ENCODE data around the gene C2CD4B. TPM values are rescaled to one million over a fixed set of nuclear protein-coding genes. Genes with fewer than 3 reads are reported as not detected.

C2CD4B gene
- total RNA-seq, 1 donor from 2014 or later = 0.53 TPM

DNA sequence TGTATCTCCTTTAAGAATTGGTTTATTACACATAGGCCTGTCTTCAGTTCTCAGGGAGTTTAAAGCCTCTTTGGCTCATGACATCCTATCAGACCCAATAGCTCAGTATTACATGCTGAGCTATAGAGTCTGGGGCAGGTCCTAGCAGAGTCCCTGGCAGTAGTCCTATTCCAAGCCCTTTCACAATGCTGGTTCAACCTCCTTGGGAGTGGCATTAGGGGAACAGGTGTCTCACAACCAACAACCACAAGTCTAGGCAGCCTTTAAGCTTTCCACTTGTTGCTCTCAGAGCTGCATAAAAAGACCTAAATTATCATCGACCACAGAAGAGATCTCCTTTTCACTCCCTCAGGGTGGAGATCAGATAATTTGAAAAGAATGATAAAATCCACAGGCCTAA is 22.8 kb upstream of the C2CD4B start:
- TF ChIP-seq CTCF (IDR thresholded peaks at IDR 0.05; ENCODE audit: unreplicated experiment) = no peak

GRCh38 chr15:62187425-62187824 is 22.3 kb upstream of the C2CD4B start:
- H3K4me1 Mint-ChIP-seq (ENCODE audit: low read depth) = no peaks in the 10 kb centered on the region

More for the DNA sequence above, 22.8 kb upstream of the C2CD4B start:
- Mint-ChIP-seq H3K36me3 (ENCODE audit: insufficient read depth) (no peaks in the 10 kb centered on the region), H3K4me1 (ENCODE audit: low read depth) (no peaks in the 10 kb centered on the region), H3K27ac (no peak overlapping the region), H3K4me3 (ENCODE audit: low read depth) (no peak overlapping the region), H3K9me3 (ENCODE audit: low read depth) (no peaks in the 10 kb centered on the region), H3K27me3 (peaks cover 6% of the 10 kb centered on the region)
- no peak for DNase-seq (ENCODE audit: low spot score, unreplicated experiment)

GRCh38 chr15:62186578-62186977 is 21.5 kb upstream of the C2CD4B start:
- H3K4me3 Mint-ChIP-seq (ENCODE audit: low read depth) = no peak overlapping the region
- no peaks in the 10 kb centered on the region for H3K9me3 Mint-ChIP-seq (ENCODE audit: low read depth)
- H3K4me1 Mint-ChIP-seq (ENCODE audit: low read depth) = no peaks in the 10 kb centered on the region
- TF ChIP-seq CTCF (IDR thresholded peaks at IDR 0.05; ENCODE audit: unreplicated experiment) = no peak
- peaks cover 6% of the 10 kb centered on the region for H3K27me3 Mint-ChIP-seq
- no peak for DNase-seq (ENCODE audit: low spot score, unreplicated experiment)
- no peak overlapping the region for H3K27ac Mint-ChIP-seq
- H3K36me3 Mint-ChIP-seq (ENCODE audit: insufficient read depth) = no peaks in the 10 kb centered on the region

More at GRCh38 chr15:62187425-62187824, 22.3 kb upstream of the C2CD4B start:
- Mint-ChIP-seq H3K9me3 (ENCODE audit: low read depth) (no peaks in the 10 kb centered on the region), H3K36me3 (ENCODE audit: insufficient read depth) (no peaks in the 10 kb centered on the region), H3K27me3 (peaks cover 6% of the 10 kb centered on the region), H3K27ac (no peak overlapping the region), H3K4me3 (ENCODE audit: low read depth) (no peak overlapping the region)
- no peak for DNase-seq (ENCODE audit: low spot score, unreplicated experiment)
- no peak for TF ChIP-seq CTCF (IDR thresholded peaks at IDR 0.05; ENCODE audit: unreplicated experiment)

- DNase-seq (ENCODE audit: low spot score, unreplicated experiment) = no peak
- H3K36me3 Mint-ChIP-seq (ENCODE audit: insufficient read depth) = no peaks in the 10 kb centered on the region
- H3K9me3 Mint-ChIP-seq (ENCODE audit: low read depth) = peaks cover 8% of the 10 kb centered on the region
- no peak overlapping the region for H3K4me3 Mint-ChIP-seq (ENCODE audit: low read depth)
- H3K4me1 Mint-ChIP-seq (ENCODE audit: low read depth) = no peaks in the 10 kb centered on the region
- no peak overlapping the region for H3K27ac Mint-ChIP-seq
- TF ChIP-seq CTCF (IDR thresholded peaks at IDR 0.05; ENCODE audit: unreplicated experiment) = no peak
- H3K27me3 Mint-ChIP-seq = no peaks in the 10 kb centered on the region
Observed at GRCh38 chr15:62183130-62183529, 18.0 kb upstream of the C2CD4B start.

DNA sequence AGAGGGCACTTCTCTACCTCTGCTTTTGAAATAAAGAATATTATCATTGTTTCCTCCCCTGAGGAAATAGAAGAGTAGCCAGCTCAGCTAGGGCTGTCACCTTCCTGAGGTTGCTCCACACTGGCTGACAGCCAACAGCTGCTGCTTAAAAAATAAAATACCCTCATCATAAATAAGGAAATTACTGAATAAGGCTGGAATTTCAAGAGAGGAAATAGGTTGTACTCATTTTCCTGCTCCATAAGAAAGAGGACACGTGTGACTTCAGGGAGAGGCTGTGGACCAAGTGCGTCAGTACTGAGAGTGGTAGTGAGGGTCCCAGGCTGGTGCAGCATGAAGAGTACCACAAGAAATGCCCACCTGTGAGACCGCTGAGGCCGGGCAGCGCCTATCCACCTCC is 8.1 kb upstream of the C2CD4B start:
- TF ChIP-seq CTCF (IDR thresholded peaks at IDR 0.05; ENCODE audit: unreplicated experiment) = no peak
- Mint-ChIP-seq H3K4me1 (ENCODE audit: low read depth) (peaks cover 7% of the 10 kb centered on the region), H3K9me3 (ENCODE audit: low read depth) (no peaks in the 10 kb centered on the region), H3K4me3 (ENCODE audit: low read depth) (no peak overlapping the region), H3K27ac (no peak overlapping the region), H3K36me3 (ENCODE audit: insufficient read depth) (no peaks in the 10 kb centered on the region), H3K27me3 (peaks cover 9% of the 10 kb centered on the region)
- DNase-seq (ENCODE audit: low spot score, unreplicated experiment) = no peak
